GM21786 (cell line): ENCODE measurements around the gene GNL3.
"Not testable (repeated sequence)": the region's sequence is repeated elsewhere in the genome, so short reads cannot be mapped to it uniquely, and the experiment has no call there.

ENCODE experiments used
- ATAC-seq: cut with Tn5 transposase; IDR thresholded peaks from one replicate; pipeline ENCODE4 v1.9.1; 2021; ENCODE audit not compliant: unreplicated experiment

The GNL3 gene, protein sequence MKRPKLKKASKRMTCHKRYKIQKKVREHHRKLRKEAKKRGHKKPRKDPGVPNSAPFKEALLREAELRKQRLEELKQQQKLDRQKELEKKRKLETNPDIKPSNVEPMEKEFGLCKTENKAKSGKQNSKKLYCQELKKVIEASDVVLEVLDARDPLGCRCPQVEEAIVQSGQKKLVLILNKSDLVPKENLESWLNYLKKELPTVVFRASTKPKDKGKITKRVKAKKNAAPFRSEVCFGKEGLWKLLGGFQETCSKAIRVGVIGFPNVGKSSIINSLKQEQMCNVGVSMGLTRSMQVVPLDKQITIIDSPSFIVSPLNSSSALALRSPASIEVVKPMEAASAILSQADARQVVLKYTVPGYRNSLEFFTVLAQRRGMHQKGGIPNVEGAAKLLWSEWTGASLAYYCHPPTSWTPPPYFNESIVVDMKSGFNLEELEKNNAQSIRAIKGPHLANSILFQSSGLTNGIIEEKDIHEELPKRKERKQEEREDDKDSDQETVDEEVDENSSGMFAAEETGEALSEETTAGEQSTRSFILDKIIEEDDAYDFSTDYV

DNA sequence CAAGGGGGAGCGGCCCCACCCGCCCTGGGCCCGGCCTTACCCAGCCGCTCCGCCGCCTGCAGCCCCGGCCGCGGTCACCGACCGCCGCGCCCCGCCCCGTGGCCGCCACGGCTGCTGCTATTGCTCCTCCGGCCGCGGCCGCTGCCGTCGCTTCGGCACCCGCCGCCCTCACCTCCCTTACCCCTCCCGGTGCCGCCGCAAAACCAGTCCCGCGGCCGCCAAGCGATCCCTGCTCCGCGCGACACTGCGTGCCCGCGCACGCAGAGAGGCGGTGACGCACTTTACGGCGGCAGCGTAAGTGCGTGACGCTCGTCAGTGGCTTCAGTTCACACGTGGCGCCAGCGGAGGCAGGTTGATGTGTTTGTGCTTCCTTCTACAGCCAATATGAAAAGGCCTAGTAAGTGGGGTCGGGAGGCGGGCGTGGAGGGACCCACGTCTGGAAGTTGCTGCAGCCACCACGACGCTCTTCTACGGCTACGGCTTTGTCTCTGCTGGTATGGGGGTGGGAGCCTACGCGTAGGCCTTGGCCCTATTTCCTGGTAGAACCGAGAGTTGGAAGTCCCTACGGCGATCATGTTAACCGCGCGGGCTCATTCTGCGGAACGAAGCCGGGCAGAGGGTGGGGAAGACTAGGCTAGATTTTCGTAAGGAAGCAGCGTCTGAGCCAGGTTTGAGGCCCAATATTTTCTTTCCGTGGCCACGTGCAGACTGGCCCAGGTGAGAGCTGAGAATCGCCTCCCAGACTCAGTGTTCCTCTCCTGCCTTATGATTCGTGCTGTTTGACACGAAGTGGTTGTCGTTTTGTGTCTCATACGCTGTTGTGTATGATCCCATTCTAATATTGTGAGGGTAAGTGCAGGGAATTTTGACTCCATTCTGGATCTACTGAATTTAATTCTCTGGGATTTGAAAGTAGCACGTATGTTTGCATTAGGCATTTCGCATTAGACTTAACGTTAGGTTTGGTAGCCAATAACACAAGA lies at the start of gene GNL3, which contains the start of gene PBRM1:
GNL3 (plus strand) TSS at position 324 of the 983 bp plus-strand sequence; CDS start at position 385, 61 bp downstream.
PBRM1 (minus strand) TSS at position 205 of the 983 bp plus-strand sequence.
- peak; percentile 71 for ATAC-seq

DNA sequence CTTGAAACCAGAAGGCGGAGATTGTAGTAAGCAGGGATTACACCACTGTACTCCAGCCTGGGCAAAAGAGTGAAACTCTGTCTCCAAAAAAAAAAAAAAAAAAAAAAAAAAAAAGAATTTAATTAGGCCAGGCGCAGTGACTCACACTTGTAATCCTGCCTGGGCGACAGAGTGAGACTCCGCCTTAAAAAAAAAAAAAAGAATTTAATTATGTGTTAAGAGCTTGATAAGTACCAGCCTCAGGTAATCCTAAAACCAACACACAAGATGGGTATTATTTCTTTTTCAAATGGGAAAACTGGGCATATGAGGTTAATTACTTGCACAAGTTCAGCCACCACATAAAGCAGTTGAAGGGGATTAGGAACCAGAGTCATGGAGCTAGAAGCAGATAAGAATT lies 49.2 kb upstream of the GNL3 start:
- ATAC-seq: no peak

DNA sequence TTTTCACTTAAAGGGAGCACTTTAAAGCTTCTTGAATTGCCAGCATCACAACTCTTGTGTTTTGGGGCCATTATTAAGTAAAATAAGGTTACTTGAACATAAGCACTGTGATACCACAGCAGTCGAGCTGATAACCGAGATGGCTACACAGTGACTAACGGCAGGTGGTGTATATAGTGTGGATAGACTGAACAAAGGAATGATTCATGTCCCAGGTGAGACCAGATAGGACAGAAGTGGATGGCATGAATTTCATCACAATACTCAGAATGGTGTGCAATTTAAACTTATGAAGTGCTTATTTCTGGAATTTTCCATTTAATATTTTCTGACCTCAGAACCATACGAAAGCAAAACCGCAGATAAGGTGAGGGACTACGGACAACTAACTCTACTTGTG lies 40.3 kb upstream of the GNL3 start:
- ATAC-seq: no peak

DNA sequence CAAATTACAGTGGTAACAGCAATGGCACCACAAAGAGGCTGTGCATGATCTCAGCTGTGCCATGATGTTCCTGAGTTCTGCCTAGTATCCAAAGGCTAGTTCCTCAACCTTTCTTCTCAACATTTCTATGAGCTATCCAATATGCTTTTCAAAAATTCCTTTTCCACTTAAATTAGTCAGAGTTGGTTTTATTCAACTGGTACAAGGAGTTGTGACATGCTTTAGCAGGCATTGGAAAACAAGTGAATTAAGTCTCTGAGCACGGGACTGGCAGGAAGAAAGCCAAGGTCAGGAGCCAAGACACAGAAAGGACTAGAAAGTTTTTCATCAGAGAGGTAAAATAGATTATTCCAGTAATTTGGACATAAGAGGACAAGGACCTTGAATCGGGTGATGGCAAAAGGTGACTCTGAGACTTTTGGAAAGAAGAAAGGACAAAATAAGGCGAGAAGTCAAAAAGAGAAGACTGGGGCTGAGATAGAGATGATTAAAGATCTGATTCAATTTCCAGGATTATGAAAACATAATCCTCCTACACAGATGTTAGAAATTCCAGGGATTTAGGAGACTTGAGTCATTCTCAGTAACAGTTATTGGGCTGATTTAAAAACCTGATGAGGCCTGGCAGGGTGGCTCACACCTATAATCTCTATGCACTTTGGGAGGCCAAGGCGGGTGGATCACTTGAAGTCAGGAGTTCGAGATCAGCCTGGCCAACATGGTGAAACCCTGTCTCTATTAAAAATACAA lies 36.2 kb upstream of the GNL3 start:
- ATAC-seq: no peak

DNA sequence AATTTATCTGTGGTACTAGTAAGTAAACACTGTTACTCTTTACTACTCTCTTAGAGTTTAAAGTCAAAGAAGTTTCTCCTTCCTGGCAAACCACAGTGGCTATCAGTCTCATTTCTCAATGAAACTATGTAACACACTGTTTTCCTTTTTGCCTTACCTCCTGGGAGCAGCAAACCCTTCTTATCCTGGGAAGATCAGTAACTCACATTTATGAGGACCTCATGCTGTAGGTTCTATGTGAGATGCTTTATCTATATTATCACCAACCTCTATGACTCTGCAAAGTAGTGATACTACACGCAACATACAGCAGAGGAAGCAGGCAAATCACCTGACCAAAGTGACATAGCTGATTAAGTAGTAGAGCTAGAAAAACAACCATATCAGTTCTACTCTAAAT lies 35.4 kb upstream of the GNL3 start:
- no peak for ATAC-seq

DNA sequence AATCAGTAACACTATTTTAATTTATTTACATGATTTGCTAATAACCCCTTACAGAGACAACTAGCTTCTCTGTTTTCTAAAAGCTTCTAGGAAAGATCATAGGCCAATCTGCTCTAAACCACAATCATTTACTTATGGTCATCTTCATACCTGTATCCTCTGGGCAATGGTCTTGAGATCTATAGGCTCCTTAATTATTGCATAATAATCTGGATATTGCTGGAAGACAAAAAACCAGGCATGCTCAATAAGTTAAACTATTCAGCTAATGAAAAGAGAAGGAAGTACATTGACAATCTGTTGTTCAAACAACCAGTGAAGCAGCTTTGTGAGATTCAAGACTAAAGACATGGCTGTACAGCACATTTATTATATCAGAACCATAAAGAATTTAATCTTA lies 34.2 kb upstream of the GNL3 start:
- no peak for ATAC-seq

DNA sequence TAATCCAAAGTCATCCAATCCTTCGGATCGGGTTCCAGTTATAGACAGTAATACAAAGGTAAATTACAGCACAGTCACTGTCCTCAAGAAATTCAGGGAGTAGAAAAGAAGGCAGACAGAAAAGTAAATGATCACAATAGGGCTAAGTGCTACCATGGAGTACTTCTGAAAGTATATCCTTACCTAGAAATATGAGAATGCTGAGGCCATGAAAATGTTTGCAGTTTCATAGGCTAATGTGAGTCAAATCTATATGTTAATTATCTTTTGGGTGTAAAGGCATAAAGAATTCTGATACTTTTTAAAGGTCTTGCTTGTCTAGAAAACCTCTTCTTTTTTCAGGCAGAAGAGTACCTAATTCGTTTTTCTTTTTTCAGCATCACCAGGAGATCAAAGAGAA lies 29.9 kb upstream of the GNL3 start:
- ATAC-seq: no peak

DNA sequence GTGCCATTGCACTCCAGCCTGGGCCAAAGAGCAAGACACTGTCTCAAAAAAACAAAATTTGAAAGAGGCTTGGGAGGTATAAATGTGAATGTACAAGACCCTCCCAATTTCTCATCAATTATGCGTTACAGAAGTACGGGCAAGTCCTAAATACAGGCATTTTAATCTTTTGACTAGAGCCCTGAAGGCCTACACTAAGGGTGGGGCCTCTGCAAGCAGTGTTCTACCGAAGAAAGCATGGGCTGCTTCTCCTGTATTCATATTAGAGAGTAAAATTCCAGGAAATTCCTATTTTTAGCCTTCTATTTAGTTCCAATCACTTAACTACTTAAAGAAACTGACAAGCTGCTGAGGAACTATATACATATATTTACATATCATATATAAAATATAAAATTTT lies 25.8 kb upstream of the GNL3 start:
- no peak for ATAC-seq

DNA sequence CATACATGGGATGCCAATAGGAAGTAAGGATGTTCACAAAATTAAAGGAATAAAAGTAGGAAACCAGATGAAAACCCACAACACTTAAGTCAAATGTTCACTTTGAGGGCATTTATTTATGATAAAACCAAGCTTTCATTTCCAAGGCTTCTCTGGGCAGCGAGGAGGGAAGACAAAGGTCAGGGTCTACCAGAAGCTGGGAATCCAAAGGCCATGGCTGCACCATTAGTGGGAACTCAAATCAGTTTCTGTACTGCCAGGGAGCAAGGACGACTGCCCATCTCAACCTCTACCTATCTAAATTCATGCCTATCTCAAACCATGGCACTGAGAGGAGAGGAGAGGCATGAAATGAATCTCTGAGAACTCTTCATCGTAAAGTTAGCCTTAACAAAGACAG lies 22.7 kb upstream of the GNL3 start:
- ATAC-seq: no peak

DNA sequence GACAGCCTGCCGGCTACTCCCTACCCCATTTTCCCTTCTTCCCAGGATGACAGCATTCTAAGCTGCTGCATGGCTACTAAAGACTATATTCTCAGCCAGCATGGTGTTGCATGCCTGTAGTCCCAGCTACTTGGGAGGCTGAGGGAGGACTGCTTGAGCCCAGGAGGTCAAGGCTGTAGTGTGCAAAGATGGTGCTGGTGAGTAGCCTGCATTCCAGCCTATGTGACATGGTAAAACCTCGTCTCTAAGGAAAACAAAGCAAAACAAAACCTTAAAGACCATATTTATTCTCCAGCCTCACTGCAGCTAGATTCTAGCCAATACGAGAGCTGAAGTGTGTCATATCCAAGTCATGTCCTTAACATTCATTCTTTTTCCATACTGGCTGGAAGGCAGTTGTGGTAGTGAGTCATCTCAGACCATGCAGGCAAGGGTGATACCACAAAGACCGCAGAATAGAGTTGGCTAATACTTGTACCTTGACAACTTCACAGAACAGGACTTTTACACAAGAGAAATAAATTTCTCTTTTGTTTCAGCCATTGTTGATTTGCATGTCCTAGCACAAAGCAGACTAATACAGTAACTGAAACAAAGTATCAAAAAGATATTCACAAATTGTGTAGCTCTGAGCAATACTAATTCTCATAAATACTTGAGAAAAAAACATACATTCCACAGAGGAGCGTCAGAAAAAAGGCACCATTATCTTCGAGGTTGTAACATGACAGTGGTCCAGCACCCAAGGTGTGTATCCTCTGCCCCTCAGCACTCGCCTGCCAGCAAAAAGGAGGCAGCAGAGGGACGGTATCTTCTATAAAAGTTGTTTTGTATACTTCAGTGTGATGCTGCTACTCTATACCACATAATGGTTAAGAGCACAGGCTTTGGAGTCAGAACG lies 15.0 kb upstream of the GNL3 start:
- ATAC-seq: peak; percentile 90

DNA sequence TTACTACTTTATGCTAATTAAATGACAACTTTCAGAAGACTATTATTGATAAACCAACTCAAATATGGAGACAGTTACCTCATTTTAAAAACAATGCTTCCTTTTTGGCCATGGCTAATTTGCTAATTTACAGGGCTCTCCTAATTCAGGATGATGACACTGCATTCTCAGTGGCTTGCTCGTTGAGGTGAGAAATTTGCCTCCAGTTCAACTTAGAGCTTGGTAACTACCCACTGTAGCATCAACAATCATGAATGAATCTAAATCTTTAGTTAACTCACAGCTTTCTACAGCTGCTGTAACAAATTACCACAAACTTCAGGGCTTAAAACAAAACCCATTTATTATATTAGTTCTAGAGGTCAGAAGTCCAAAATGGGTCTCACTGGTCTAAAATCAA lies 14.2 kb upstream of the GNL3 start:
- no peak for ATAC-seq

DNA sequence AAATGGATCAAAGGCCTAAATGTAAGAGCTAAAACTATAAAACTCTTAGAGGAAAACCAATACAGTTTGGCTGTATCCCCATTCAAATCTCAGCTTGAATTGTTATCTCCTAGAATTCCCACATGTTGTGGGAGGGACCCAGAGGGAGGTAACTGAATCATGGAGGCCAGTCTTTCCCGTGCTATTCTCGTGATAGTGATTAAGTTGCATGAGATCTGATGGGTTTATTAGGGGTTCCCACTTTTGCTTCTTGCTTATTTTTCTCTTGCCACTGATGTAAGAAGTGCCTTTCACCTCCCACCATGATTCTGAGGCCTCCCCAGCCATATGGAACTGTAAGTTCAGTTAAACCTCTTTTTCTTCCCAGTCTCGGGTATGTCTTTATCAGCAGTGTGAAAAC lies 9.6 kb upstream of the GNL3 start:
- ATAC-seq: not testable (repeated sequence)

DNA sequence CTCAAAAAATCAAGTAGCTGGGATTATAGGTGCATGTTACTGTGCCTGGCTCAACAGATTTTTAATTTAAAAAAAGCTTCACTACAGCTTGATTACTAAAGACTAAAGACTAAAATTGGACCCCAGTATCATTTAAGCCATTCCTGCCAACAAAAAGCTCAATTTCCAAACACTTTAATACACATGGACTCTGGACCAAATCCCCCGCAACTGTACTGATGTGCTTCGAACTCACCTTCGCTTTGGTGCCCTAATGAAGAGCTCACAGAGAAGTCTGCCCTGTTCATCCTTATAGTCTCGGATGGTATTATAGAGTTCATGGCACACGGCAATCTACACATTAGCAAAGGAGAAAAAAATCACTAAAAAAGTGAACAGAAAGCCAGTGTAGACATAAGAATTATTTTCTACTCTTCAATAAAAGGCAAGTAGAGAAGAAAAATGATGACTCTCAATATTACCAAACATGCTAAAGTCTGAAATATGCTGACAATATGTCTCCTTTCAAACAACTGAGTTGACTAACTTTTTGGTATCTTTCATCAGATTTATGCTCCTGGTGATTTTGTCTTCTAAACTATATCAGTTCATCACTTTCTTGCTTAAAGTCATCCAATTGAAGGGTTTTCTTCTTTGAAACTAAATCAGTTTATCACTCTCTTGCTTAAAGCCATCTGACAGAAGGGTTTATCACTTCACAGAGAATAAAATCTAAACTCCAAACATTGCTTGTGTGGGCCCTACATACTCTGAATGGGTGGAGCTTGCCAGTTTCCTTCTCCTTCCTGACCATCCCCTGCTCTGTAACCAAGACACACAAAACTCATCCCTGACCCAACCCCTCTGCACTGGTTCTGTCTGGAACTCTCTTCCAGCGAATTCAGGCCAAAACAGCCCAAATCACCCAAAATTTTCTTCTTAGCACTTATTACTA lies 7.3 kb upstream of the GNL3 start:
- no peak for ATAC-seq

DNA sequence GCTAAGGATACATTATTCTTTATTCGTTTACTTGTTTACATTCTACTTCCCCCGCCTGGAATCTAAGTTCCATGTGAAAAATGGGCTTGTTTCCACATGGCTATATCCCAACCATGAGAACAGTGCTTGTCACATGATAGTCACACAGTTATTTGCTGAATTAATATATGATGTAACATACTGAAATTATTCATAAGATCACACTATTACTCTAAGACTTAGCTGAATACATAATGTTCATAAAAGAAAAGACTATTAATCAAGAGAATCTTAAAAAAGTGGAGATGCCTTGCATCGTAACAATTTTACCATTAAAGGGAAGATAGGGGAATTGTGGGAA lies 6.7 kb upstream of the GNL3 start:
- no peak for ATAC-seq

DNA sequence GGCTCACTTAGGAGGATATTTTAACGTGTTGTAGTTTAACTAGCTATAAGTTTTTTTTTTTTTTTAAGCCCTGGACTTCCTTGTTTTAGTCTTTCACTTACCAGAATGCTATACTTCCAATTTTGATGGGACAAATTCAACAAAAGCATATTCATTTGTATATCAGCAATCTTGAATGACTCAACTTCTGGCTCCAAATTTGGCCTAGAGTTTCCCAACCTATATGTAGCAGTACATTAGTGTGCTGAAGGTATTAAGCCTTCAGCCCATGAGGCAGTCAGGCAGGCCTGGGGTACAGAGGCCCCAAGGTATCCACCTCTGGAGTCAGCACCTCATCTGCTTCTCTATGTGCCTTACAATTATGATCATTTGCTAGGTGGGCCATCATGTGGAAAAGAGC lies 6.0 kb upstream of the GNL3 start:
- ATAC-seq: no peak

DNA sequence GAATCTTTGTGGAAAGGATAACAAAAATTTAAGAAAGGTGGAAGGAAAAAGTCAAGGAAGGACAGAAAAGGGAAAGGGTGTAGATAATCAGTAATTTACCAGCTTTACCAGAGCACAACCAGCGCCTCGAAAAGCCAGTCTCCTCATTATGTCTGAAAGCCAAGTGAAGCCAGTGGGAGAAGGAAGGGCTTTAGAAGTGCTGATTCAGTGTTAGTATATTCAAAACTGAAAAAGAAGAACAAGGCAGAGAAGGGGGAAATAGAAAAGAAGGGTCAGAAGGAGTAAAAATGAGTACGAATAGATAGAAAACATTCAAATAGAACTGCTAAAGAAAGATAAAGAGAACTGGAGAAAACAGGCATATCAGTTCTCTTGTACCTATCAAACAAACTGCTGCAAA lies 4.2 kb upstream of the GNL3 start:
- no peak for ATAC-seq

DNA sequence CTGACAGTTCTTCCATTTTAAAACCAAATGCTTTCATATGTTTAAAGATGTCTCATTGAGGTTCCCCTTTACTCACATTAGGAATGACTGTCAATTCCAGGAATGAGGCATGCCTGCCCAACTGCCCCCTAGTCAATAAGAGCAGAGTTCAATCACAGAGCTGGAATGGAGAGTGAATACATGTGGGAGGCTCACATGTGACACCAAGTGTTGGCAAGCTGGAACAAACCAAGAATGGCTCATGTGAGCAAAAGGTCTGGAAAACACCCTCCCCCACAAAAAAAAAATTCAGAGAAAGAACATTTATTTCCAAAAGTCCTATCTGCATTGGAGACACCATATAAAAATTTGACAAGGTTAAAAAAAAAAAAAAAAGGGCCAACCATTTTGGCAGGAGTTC lies 3.8 kb upstream of the GNL3 start:
- ATAC-seq: no peak

DNA sequence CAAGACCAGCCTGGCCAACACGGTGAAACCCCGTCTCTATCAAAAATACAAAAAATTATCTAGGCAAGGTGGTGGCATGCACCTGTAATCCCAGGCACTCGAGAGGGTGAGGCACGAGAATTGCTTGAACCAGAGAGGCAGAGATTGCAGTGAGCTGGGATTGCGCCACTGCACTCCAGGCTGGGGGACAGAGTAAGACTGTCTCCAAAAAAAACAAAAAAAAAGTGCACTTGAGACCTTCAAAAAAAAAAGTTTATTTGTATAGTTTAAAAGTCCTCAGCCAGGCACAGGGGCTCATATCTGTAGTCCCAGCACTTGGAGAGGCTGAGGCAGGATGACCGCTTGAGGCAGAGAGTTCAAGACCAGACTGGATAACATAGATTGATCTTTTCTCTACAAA lies 2.2 kb upstream of the GNL3 start:
- no peak for ATAC-seq

DNA sequence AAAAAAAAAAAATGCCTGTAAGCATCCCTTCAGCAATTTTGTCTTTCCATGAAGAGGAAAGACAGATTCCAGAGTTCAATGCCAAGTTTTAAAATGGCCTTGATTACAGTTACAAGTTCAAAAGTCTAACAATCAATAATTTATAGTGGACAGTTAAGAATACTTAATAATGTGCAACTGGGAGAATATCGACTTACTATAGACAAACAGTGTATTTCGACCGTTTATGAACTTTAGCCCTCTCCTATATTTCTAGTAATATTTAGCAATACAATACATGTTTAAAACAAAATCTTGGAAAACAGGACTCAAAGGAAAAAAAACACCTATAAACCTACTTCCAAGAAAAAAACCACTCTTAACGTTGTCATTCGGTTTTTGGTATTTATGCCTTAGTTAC lies 1.6 kb upstream of the GNL3 start:
- no peak for ATAC-seq
